NCI-H1105 (cell line): Measurements from ENCODE around the gene TTLL12.

Experiments used
- DNase-seq: peaks from one replicate; lab custom pipeline; 2025; lab: John Stamatoyannopoulos, UW

The TTLL12 gene

DNA sequence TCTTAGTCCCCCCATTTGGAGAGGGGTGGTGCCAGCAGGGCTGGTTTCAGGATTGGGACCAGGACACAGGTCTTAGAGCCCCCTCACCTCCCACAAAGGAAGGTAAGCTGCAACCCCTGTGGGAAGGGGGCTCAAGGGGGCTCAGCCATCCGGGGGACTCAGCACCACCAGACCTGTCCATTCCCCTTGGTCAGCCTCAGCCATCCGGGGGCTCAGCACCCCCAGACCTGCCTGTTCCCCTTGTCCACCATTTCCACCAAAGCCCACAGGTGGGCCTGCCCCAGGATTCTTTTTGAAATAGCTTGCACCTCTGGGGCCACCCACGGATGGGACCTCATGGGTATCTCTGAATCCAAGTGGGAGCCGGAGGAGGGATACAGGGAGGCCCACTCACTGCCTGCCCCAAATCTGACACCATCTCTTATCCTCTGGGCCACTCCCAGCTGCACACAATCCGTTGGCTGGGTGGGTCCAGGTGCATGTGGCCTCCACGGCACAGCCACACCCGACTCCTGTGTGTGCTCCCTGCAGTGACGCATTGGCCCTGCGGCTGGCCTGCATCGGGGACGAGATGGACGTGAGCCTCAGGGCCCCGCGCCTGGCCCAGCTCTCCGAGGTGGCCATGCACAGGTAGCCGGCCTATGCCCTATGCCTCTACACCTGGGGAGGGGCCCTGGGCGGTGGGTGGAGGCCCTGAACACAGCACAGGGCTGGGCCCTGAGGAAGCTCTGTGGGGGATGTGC lies 59.6 kb downstream of the TTLL12 start:
- DNase-seq, result no peak

DNA sequence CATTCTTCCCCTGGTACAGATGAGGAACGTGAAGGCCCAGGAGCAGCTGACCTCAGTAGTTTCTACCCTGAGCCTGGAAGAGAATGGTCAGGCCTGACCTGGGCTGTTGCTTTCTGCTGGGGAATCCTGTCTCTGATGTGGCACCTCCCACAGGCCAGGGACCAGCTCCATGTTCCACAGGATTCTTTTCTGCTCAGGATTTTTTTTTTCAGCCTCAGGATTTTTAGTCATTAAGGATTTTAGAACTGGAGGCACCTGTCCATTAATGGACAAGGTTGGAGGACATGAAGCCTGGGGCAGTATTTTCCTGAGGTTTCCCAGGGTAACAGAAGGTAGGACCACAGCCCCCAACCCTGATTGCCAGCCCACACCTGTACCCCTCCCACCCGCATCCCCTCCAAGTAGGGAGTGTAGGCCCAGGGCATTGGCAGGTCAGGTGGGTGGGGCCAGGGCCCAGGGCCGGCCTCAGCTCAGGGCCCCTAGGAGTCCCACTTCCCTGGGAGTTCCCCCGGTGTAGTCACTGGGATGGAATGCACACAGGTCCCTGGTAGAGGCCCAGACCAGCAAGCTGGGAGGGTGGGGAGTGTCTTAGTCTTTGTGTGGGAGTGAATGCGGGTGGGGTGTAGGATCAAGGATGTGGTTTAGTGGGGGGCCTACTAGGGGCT lies 60.3 kb downstream of the TTLL12 start:
- DNase-seq, result no peak

DNA sequence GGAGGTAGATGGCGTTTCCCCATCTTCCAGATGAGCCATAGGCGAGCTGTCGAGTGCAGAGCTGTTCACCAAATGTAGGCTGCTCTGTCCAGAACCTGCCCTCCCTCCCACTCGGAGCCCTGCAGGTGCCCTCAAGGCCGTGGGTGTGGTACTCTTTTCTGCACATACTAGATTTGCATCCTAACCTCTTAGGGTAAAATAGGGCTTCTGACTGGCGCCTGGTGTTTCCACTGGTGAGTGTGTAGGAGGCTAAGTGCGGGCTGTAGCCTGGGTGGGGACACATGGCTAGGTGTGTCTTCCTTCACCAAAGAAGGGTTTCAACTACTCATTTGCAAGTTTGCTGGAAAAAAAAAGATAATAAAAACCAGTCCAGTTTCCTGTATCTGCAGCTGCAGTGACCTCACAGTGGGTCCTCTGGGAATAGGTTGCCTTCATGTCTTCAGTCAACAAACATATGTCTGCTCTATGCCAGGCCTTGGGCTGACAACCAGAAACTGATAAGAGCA lies 67.9 kb downstream of the TTLL12 start:
- no peak for DNase-seq

DNA sequence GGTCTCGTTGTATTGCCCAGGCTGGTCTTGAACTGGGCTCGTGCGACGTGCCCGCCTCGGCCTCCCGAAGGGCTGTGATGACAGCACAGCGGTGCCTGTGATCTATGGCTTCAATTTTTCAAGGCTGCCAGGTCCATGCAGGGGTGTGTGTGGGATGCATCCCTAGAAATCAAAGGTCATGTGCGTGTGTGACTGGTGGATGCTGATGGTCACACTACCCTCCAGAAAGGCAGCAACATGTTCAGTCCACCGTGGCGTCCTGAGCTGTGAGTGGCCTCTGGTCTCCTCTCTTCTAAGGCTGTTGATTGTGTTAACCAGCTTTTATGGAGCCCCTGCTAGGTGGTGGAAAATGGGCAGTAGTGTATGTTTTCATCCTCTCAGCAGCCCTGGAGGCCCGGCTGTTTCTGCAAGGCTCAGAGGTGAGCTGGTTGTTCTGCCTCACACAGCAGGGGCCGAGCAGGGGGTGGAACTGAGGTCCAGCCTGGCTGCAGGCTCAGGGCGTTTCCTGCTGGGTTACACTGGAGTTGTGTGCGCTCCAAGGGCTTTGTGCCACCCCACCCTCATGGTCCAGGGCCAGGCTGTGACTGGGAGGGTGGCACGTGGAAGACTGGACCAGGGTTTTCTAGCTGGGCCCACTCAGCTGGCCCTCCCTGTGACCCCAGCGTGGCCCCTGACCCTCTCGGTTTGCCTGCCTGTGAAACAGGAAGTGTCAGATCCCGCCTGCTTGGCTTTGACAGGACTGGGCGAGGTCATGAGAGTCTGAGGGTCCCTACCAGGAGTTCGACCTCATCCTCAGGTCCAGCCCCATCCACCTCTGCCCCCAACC lies 68.7 kb downstream of the TTLL12 start:
- DNase-seq, result no peak

DNA sequence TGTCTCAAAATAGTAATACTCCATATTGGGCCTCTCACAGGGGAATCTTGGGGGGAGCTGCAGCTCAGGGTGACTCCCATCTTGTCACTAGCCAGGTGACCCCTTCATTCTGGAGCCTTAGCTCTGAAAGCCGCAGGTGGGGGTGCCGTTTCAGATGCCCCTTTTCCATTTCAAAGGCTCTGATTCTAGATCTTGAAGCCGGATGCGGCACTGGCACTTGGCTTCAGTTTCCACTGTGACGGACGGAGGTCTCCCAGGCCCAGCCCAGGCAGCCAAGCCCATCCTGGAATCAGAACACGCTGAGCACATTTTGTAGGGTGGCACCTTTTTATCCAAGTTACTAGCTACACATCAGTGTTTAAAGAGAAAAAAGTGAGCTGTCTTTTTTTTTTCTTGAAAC lies 70.0 kb downstream of the TTLL12 start:
- no peak for DNase-seq
